Neutrophil (primary cell): ENCODE data around the gene MIER2.

Source experiments
- H3K27ac ChIP-seq: fragments of 200-600 bp; sonication (generic); 2 replicates; pipeline ENCODE4 v1.5.1; 2016; ENCODE audit warnings: mild to moderate bottlenecking, moderate library complexity
- H3K27me3 ChIP-seq: fragments of 200-600 bp; sonication (generic); 2 replicates; pipeline ENCODE4 v1.6.0; 2016; ENCODE audit warnings: mild to moderate bottlenecking
- H3K36me3 ChIP-seq: fragments of 200-600 bp; sonication (generic); 2 replicates; pipeline ENCODE4 v1.5.1; 2017
- H3K4me1 ChIP-seq, 2 experiments: fragments of 200-600 bp in 1 of 2; sonication (generic) in 1 of 2; 1 replicate in 1 of 2; 2 replicates in 1 of 2; pipeline versions ENCODE4 v1.5.1 to v1.6.1; 2013 to 2016; ENCODE audit warnings: low read depth in 1 of 2, low read length in 1 of 2, mild to moderate bottlenecking in 1 of 2, moderate library complexity in 1 of 2; ENCODE audit not compliant: control insufficient read depth in 1 of 2, insufficient read depth in 1 of 2
- H3K4me3 ChIP-seq, 2 experiments: fragments of 200-600 bp in 1 of 2; sonication (generic) in 1 of 2; 1 replicate in 1 of 2; 2 replicates in 1 of 2; pipeline ENCODE4 v1.5.1; 2013 to 2016; ENCODE audit warnings: low read depth in 1 of 2, low read length in 1 of 2, mild to moderate bottlenecking in 1 of 2, moderate library complexity in 1 of 2
- H3K9me3 ChIP-seq: fragments of 200-600 bp; sonication (generic); 2 replicates; pipeline ENCODE4 v1.5.1; 2016
- CTCF ChIP-seq: fragments of 200-600 bp; sonication (generic); IDR thresholded peaks from 2 replicates; pipeline ENCODE4 v1.5.1; 2016; ENCODE audit warnings: antibody characterized with exemption

MIER2 gene

GRCh38 chr19:374183-374885, 29.7 kb upstream of the MIER2 start:
- no peak overlapping the region for H3K4me3 ChIP-seq
- no peak overlapping the region for H3K27ac ChIP-seq
- H3K36me3 ChIP-seq, result no peaks in the 10 kb centered on the region
- no peak for TF ChIP-seq CTCF
- H3K27me3 ChIP-seq, result peaks cover 24% of the 10 kb centered on the region
- no peaks in the 10 kb centered on the region for H3K4me1 ChIP-seq
- H3K9me3 ChIP-seq, result no peaks in the 10 kb centered on the region

- TF ChIP-seq CTCF, result no peak
- Histone ChIP-seq H3K4me3 (no peak overlapping the region), H3K27me3 (peaks cover 27% of the 10 kb centered on the region), H3K9me3 (no peaks in the 10 kb centered on the region), H3K4me1 (no peaks in the 10 kb centered on the region), H3K27ac (no peak overlapping the region), H3K36me3 (no peaks in the 10 kb centered on the region)
These were observed 29.0 kb upstream of the MIER2 start for GRCh38 chr19:373391-374182.

GRCh38 chr19:372306-372890, 27.8 kb upstream of the MIER2 start:
- peaks cover 38% of the 10 kb centered on the region for H3K27me3 ChIP-seq
- no peak for TF ChIP-seq CTCF
- H3K4me1 ChIP-seq, result no peaks in the 10 kb centered on the region
- no peaks in the 10 kb centered on the region for H3K36me3 ChIP-seq
- H3K9me3 ChIP-seq, result no peaks in the 10 kb centered on the region
- no peak overlapping the region for H3K27ac ChIP-seq
- H3K4me3 ChIP-seq, result no peak overlapping the region

- Histone ChIP-seq H3K4me1 (no peaks in the 10 kb centered on the region), H3K36me3 (no peaks in the 10 kb centered on the region), H3K9me3 (no peaks in the 10 kb centered on the region), H3K27me3 (peaks cover 38% of the 10 kb centered on the region), H3K4me3 (no peak overlapping the region), H3K27ac (no peak overlapping the region)
- TF ChIP-seq CTCF, result no peak
These were observed 27.0 kb upstream of the MIER2 start for GRCh38 chr19:371501-372168.

- Histone ChIP-seq H3K4me3 (no peak overlapping the region), H3K36me3 (no peaks in the 10 kb centered on the region), H3K9me3 (no peaks in the 10 kb centered on the region), H3K4me1 (no peaks in the 10 kb centered on the region), H3K27ac (no peak overlapping the region), H3K27me3 (peaks cover 38% of the 10 kb centered on the region)
- TF ChIP-seq CTCF, result no peak
These were observed 26.2 kb upstream of the MIER2 start for GRCh38 chr19:370641-371330.
